HL-60 (cell line): Measurements from ENCODE around the gene IFNA7.
"Not testable (repeated sequence)": the region's sequence is repeated elsewhere in the genome, so short reads cannot be mapped to it uniquely, and the experiment has no call there.

ENCODE experiments used
- DNase-seq, 2 experiments: peaks; one replicate each; pipeline ENCODE4 v3.0.0-alpha.2; 2010 to 2020; ENCODE audit warnings: low read depth in 1 of 2, low spot score in 1 of 2
- H3K27ac ChIP-seq: fragments of 250-450 bp; sonication (Bioruptor Pico); replicated peaks from 2 replicates; pipeline ENCODE4 v1.5.1; 2020; ENCODE audit warnings: mild to moderate bottlenecking, moderate library complexity
- H3K27me3 ChIP-seq: fragments of 250-450 bp; sonication (Bioruptor Pico); 2 replicates; pipeline ENCODE4 v1.5.1; 2021; ENCODE audit warnings: mild to moderate bottlenecking, moderate library complexity; ENCODE audit not compliant: insufficient read depth, poor library complexity, severe bottlenecking
- H3K4me3 ChIP-seq: replicated peaks from 2 replicates; pipeline ENCODE4 v1.5.1; 2011; ENCODE audit warnings: mild to moderate bottlenecking, control low read depth, low read length; ENCODE audit not compliant: insufficient read depth
- CTCF ChIP-seq: IDR thresholded peaks from one replicate; pipeline ENCODE4 v1.5.1; 2011; ENCODE audit warnings: low read length, control low read depth, inconsistent platforms; ENCODE audit not compliant: insufficient read depth
- GABPA ChIP-seq: IDR thresholded peaks from 2 replicates; pipeline ENCODE4 v1.6.1; 2012; ENCODE audit warnings: low read depth
- POLR2AphosphoS5 ChIP-seq: IDR thresholded peaks from 2 replicates; pipeline ENCODE4 v1.6.1; 2012; ENCODE audit warnings: low read depth
- REST ChIP-seq: IDR thresholded peaks from 2 replicates; pipeline ENCODE4 v1.6.1; 2012; ENCODE audit warnings: low read depth; ENCODE audit not compliant: insufficient replicate concordance
- SPI1 ChIP-seq: IDR thresholded peaks from 2 replicates; pipeline ENCODE4 v1.6.1; 2012; ENCODE audit warnings: low read depth, mild to moderate bottlenecking, borderline replicate concordance

Gene IFNA7

GRCh38 chr9:21205204-21205603 is 3.2 kb upstream of the IFNA7 start:
- no peak for TF ChIP-seq GABPA
- no peak for TF ChIP-seq POLR2AphosphoS5
- no peak for TF ChIP-seq CTCF
- Histone ChIP-seq H3K27me3 (no peaks in the 10 kb centered on the region), H3K27ac (no peak overlapping the region), H3K4me3 (no peak overlapping the region)
- no peak for DNase-seq

GRCh38 chr9:21194867-21195776 is 6.9 kb downstream of the IFNA7 start:
- peak; percentile 6 for TF ChIP-seq CTCF
- not testable (repeated sequence) for H3K27me3 ChIP-seq, H3K27ac ChIP-seq, H3K4me3 ChIP-seq
- DNase-seq, result peak in 1 of 2 experiments; percentile 68

GRCh38 chr9:21187487-21187886 is 14.5 kb downstream of the IFNA7 start, which contains the start of gene IFNA4:
Gene IFNA4, minus strand, starts transcription at chr9:21187587. Its CDS starts 56 bp downstream, at chr9:21187531.
- H3K27me3 ChIP-seq, H3K4me3 ChIP-seq, DNase-seq, H3K27ac ChIP-seq: not testable (repeated sequence)

- DNase-seq, result peak in 1 of 2 experiments; percentile 63
These were observed 18.9 kb downstream of the IFNA7 start for GRCh38 chr9:21182810-21183736.

GRCh38 chr9:21174671-21175070 is 27.3 kb downstream of the IFNA7 start:
- no peak for DNase-seq
- TF ChIP-seq GABPA, result no peak
- TF ChIP-seq SPI1, result no peak
- no peaks in the 10 kb centered on the region for H3K27me3 ChIP-seq
- no peak overlapping the region for H3K4me3 ChIP-seq
- no peak overlapping the region for H3K27ac ChIP-seq

More at GRCh38 chr9:21182810-21183736, 18.9 kb downstream of the IFNA7 start:
- H3K4me3 ChIP-seq, H3K27ac ChIP-seq, H3K27me3 ChIP-seq: not testable (repeated sequence)
- peak; percentile 10 for TF ChIP-seq CTCF

- no peak overlapping the region for H3K4me3 ChIP-seq
- no peak overlapping the region for H3K27ac ChIP-seq
- H3K27me3 ChIP-seq, result no peaks in the 10 kb centered on the region
- DNase-seq, result no peak
- TF ChIP-seq REST (no peak), SPI1 (no peak)
These were observed 29.8 kb downstream of the IFNA7 start for GRCh38 chr9:21172156-21172555.
